GM18861 (cell line): ENCODE measurements around the gene TRDN.

Experiments used
- ATAC-seq: cut with Tn5 transposase; IDR thresholded peaks from one replicate; pipeline ENCODE4 v1.9.1; 2021; ENCODE audit not compliant: unreplicated experiment

The TRDN gene

GRCh38 chr6:123201869-123202372, 434.8 kb downstream of the TRDN start:
- ATAC-seq = no peak

DNA sequence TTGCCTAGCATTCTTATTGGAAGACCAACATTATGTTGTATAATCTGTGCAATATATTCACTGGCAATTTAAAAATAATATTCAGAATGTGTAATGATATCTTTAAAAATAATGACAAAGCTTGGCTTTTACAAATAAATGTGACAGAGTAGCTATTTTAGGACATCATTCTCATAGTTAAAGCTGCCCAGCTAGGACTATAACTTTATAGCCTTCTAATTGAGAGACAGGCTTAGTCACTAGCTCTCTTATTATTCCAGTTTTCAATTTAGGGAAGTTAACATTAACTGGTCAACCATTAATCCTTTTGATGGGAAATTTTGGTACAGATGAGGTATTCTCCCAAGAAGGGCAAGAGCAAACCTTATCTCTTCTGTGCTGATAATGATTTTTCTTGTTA, 443.5 kb downstream of the TRDN start:
- no peak for ATAC-seq

DNA sequence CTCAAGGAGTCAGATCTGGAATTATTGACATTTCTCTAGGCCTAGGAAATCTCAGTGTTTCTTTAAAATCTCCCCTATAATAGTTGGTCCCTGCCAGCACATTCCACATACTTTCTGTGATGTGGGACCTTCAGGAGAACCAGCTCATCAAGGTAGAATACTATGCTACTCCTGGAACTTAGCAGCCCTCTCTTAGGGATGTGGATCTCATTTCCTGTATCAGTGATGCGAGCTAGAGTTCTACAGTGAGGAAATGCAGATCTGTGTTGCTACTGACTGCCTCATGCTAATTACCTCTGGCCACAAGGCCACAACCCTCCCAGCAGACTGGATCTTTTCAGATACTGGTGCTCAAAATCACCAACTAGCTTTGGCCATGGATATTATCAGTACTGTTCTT, 446.9 kb downstream of the TRDN start:
- no peak for ATAC-seq

GRCh38 chr6:123182998-123183397, 453.8 kb downstream of the TRDN start:
- no peak for ATAC-seq

DNA sequence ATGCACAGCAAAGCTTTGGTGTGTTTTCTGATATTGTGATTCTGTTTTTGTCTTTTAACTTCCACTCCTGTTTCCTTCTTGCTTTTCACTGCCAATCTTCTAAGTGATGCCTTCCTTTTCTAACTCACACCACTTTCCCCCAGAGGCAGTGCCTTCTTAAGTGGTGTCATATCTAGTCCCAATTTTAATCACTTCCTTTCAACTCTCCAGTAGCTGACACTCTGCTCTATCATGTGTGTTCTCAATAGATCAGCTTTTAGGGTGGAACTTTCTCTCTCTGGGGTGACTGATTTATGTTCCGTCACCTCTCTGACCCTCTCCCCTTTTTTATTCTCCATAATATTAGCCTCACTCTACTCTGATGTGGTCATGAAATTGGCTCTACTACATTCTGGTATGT, 460.0 kb downstream of the TRDN start:
- no peak for ATAC-seq

- ATAC-seq = no peak
Observed at GRCh38 chr6:123171341-123172115, 465.2 kb downstream of the TRDN start.

- ATAC-seq = no peak
Observed at GRCh38 chr6:123169774-123170095, 467.0 kb downstream of the TRDN start.

DNA sequence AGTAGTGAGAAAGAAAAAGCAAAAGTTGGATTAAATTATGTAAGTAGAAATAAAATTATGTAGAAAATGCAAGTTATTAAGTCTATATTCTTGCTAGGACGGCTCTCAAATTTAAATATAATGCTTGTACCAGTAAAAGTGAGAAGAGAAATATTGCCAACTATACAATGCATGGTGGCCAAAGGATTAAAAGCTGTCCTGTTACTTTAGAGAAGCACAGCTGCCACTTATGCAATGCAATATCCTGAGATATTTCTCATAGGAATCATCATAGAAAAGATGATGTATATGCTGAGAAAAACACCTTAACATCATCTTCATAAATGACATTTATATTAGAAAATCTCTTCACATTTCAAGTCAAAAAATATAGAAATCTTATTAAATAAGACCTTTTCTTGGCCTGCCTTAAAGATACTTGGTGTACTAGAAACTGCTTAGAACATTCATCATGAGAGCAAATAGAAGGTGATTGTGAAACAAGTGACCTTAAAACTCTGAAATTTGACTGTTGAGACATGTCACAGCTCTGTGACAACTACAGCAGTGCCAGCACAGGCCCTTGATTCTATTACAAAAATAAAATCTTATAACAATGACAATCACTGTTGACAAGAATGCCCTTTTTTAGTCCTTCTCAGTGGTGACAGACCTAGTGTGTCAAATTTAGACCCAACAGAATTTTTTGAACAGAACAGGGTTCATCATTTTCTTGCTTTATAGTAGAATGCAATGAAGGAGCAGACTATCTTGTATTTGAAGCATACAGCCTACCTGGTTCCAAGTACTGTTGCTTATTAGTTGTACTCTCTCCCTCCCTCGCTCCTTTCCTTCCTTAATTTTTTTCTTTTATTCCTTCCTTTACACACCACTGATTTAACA, 467.6 kb downstream of the TRDN start:
- no peak for ATAC-seq

GRCh38 chr6:123168466-123168865, 468.3 kb downstream of the TRDN start:
- ATAC-seq = no peak
